Liver (tissue), 9 donors: ENCODE data around the gene NLGN1. TPM values are rescaled to one million over a fixed set of nuclear protein-coding genes. Genes with fewer than 3 reads are reported as not detected.

Experiments
- DNase-seq: peaks from one replicate; pipeline ENCODE4 v3.0.0-alpha.2; 2017; ENCODE audit warnings: low spot score
- H3K27ac ChIP-seq, 2 donors: one replicate each; pipeline ENCODE4 v1.7.0; 2013; ENCODE audit warnings: inconsistent platforms in 2 of 2, low read length in 2 of 2, control low read depth in 1 of 2, low read depth in 1 of 2, mild to moderate bottlenecking in 1 of 2
- H3K27me3 ChIP-seq, 4 donors: one replicate each; pipeline versions ENCODE4 v1.6.1 to v1.7.0; 2013; ENCODE audit warnings: low read length in 3 of 4, inconsistent platforms in 1 of 4, mild to moderate bottlenecking in 1 of 4, moderate library complexity in 1 of 4; ENCODE audit not compliant: control insufficient read depth in 4 of 4, insufficient read depth in 4 of 4
- H3K36me3 ChIP-seq, 4 donors: one replicate each; pipeline versions ENCODE4 v1.6.1 to v1.7.0; 2013; ENCODE audit warnings: low read length in 3 of 4, mild to moderate bottlenecking in 3 of 4, low read depth in 1 of 4, moderate library complexity in 1 of 4; ENCODE audit not compliant: control insufficient read depth in 4 of 4, insufficient read depth in 3 of 4
- H3K4me1 ChIP-seq, 4 donors: one replicate each; pipeline versions ENCODE4 v1.6.1 to v1.7.0; 2013; ENCODE audit warnings: low read length in 3 of 4, mild to moderate bottlenecking in 3 of 4, moderate library complexity in 1 of 4; ENCODE audit not compliant: control insufficient read depth in 4 of 4, insufficient read depth in 4 of 4
- H3K4me3 ChIP-seq, 3 donors: one replicate each; pipeline versions ENCODE4 v1.6.1 to v1.7.0; 2013; ENCODE audit warnings: low read length in 3 of 3, control low read depth in 1 of 3, low read depth in 1 of 3, mild to moderate bottlenecking in 1 of 3
- H3K9ac ChIP-seq, 2 donors: one replicate each; pipeline ENCODE4 v1.7.0; 2013; ENCODE audit warnings: low read length in 2 of 2, mild to moderate bottlenecking in 2 of 2, moderate library complexity in 2 of 2, control low read depth in 1 of 2, low read depth in 1 of 2
- H3K9me3 ChIP-seq, 4 donors: one replicate each; pipeline versions ENCODE4 v1.6.1 to v1.7.0; 2013; ENCODE audit warnings: low read length in 3 of 4; ENCODE audit not compliant: control insufficient read depth in 4 of 4
- CTCF ChIP-seq: fragments of 150-350 bp; IDR thresholded peaks from 2 replicates; pipeline ENCODE4 v1.5.1; 2017; ENCODE audit warnings: improper control_type of control experiment, low read depth, low read length; ENCODE audit not compliant: missing input control
- EGR1 ChIP-seq, 2 donors: IDR thresholded peaks; 2 replicates each; pipeline ENCODE4 v1.6.1; 2016 to 2018; ENCODE audit warnings: antibody characterized with exemption in 2 of 2, low read depth in 2 of 2
- GABPA ChIP-seq, 2 donors: IDR thresholded peaks in 1 of 2; conservative IDR thresholded peaks in 1 of 2; 2 replicates each; pipeline ENCODE4 v1.6.1; 2016; ENCODE audit warnings: antibody characterized with exemption in 2 of 2, mild to moderate bottlenecking in 1 of 2, moderate library complexity in 1 of 2
- HNF4A ChIP-seq, 2 donors: conservative IDR thresholded peaks; 2 replicates each; pipeline ENCODE4 v1.6.1; 2016; ENCODE audit warnings: antibody characterized with exemption in 2 of 2, mild to moderate bottlenecking in 2 of 2
- HNF4G ChIP-seq: IDR thresholded peaks from 2 replicates; pipeline ENCODE4 v1.6.1; 2016; ENCODE audit warnings: antibody characterized with exemption
- JUND ChIP-seq, 2 donors: IDR thresholded peaks; 2 replicates each; pipeline ENCODE4 v1.6.1; 2016; ENCODE audit warnings: antibody characterized with exemption in 2 of 2
- RAD21 ChIP-seq, 2 donors: IDR thresholded peaks; 2 replicates each; pipeline ENCODE4 v1.6.1; 2016; ENCODE audit warnings: antibody characterized with exemption in 2 of 2, mild to moderate bottlenecking in 2 of 2
- REST ChIP-seq: IDR thresholded peaks from 2 replicates; pipeline ENCODE4 v1.6.1; 2016; ENCODE audit warnings: antibody characterized with exemption, mild to moderate bottlenecking
- SP1 ChIP-seq: IDR thresholded peaks from 2 replicates; pipeline ENCODE4 v1.6.1; 2018; ENCODE audit warnings: antibody characterized with exemption, mild to moderate bottlenecking
- TAF1 ChIP-seq: conservative IDR thresholded peaks from 2 replicates; pipeline ENCODE4 v1.6.1; 2016; ENCODE audit warnings: antibody characterized with exemption, mild to moderate bottlenecking
- YY1 ChIP-seq: IDR thresholded peaks from 2 replicates; pipeline ENCODE4 v1.6.1; 2016; ENCODE audit warnings: antibody characterized with exemption, mild to moderate bottlenecking
- WGBS: extraction: QIAGEN DNeasy Blood & Tissue Kit; methylation state at CpG from one replicate; pipeline ENCODE4 v1.1.7; 2013; 5-methylcytosine and 5-hydroxymethylcytosine counted together
- polyA plus RNA-seq, 2 donors: library from polyadenylated mRNA; stranded (reverse) in 1 of 2; unstranded in 1 of 2; fragments of 200-250 nt in 1 of 2; fragments of >200 nt in 1 of 2; fragmentation: Nextera tagmentation in 1 of 2; extraction: Ambion mirVana in 1 of 2; gene quantifications; one replicate each; pipeline versions ENCODE4 v1.2.1 to v1.2.3, GENCODE V29; 2013 to 2015
- total RNA-seq, 2 donors: library from RNA; depleted of rRNA; stranded (reverse); fragments of >200 nt; gene quantifications; one replicate each; pipeline ENCODE4 v1.2.3, GENCODE V29; 2014
- TF ChIP-seq, protein P1 (sequence below): IDR thresholded peaks from 2 replicates; pipeline ENCODE4 v1.6.1; 2016; ENCODE audit warnings: antibody characterized with exemption
- donor health status: healthy.
- donor health status: healthy.
- donor health status: healthy.
- donor health status: healthy.
- donor health status: healthy.

NLGN1 gene
- total and polyA plus RNA-seq, 4 donors, result 0.02 to 0.67 (median 0.37) TPM; not detected in 1

DNA sequence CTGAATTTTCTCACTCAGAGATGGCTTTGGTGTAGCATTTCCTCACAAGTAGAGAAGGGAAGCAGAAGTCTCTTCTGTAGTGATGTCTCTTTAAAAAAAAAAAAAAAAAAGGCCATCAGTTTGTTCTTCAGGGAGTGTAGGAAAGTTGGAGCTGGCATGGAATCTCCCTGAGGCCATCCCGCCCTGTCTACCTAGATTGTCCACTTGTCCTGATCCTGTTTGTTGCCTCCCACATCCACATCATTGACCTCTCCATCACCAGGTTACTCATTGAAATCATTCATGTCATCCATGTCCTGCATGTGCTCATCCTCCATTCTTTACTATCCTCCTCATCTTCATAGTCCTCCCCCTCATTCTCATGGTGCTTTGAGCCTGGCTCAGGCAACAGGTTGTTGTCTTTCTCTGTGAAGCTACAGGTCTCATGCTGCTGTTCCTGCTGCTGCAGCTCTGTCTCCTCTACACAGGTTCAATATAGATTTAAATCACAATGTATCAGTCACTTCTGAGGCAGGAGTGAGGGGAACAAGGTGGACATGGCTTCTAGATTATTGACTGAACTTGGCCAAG is 905.3 kb downstream of the NLGN1 start (continued):
- no peak for TF ChIP-seq CTCF
- no peak for TF ChIP-seq HNF4G
- no peak for TF ChIP-seq GABPA (IDR thresholded peaks at IDR 0.05 in 1 of 2, conservative IDR thresholded peaks at IDR 0.05 in 1 of 2)

- no peak for DNase-seq
Measured at GRCh38 chr3:174303907-174304560, 906.5 kb downstream of the NLGN1 start.

DNA sequence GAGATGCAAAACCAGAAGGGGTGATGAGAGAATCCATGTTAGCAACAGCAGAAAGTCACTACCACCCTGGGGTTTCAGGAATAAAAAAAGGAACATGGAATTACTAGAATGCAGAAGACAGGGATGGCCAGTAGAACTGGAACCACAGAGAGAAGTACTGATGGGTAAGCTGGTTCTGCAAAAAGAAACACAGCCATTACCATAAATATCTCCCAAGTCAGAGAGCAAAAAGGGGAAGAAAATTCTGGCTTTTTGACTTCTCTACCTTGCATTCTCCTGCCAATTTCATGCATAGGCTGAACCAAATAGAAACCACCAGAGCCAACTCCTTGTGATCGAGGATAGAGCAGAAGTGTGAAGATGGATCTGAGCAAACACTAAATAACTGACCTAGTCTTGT is 911.2 kb downstream of the NLGN1 start:
- Histone ChIP-seq H3K9me3 (no peaks in the 10 kb centered on the region), H3K27me3 (no peaks in the 10 kb centered on the region), H3K4me3 (no peak overlapping the region), H3K36me3 (no peaks in the 10 kb centered on the region), H3K4me1 (no peaks in the 10 kb centered on the region), H3K9ac (no peak overlapping the region), H3K27ac (no peak overlapping the region)
- WGBS, result 85% methylated on average over 1 of the region's 1 CpG
- no peak for DNase-seq
- TF ChIP-seq EGR1 (IDR thresholded peaks at IDR 0.05; ENCODE audit: low read depth in 2 of 2), result no peak
- no peak for TF ChIP-seq TAF1
- TF ChIP-seq YY1, result no peak
- no peak for TF ChIP-seq REST
- no peak for TF ChIP-seq RAD21 (IDR thresholded peaks at IDR 0.05)
- no peak for TF ChIP-seq SP1

More at GRCh38 chr3:174303907-174304560, 906.5 kb downstream of the NLGN1 start:
- Histone ChIP-seq H3K27ac (no peak overlapping the region), H3K36me3 (no peaks in the 10 kb centered on the region), H3K4me1 (no peaks in the 10 kb centered on the region), H3K9ac (no peak overlapping the region), H3K9me3 (no peaks in the 10 kb centered on the region), H3K27me3 (no peaks in the 10 kb centered on the region), H3K4me3 (no peak overlapping the region)
- TF ChIP-seq, protein P1, sequence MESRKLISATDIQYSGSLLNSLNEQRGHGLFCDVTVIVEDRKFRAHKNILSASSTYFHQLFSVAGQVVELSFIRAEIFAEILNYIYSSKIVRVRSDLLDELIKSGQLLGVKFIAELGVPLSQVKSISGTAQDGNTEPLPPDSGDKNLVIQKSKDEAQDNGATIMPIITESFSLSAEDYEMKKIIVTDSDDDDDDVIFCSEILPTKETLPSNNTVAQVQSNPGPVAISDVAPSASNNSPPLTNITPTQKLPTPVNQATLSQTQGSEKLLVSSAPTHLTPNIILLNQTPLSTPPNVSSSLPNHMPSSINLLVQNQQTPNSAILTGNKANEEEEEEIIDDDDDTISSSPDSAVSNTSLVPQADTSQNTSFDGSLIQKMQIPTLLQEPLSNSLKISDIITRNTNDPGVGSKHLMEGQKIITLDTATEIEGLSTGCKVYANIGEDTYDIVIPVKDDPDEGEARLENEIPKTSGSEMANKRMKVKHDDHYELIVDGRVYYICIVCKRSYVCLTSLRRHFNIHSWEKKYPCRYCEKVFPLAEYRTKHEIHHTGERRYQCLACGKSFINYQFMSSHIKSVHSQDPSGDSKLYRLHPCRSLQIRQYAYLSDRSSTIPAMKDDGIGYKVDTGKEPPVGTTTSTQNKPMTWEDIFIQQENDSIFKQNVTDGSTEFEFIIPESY, result no peak
- TF ChIP-seq HNF4A (conservative IDR thresholded peaks at IDR 0.05), result peak; percentile 29 to 84
- no peak for TF ChIP-seq JUND (IDR thresholded peaks at IDR 0.05)
- peak; percentile 24 for TF ChIP-seq HNF4G
- TF ChIP-seq RAD21 (IDR thresholded peaks at IDR 0.05), result no peak
- 14% methylated on average over 2 of the region's 2 CpGs for WGBS
